Fibroblast of skin of left biceps (primary cell): Measurements from ENCODE around the gene TMEM89.

Source experiments
- DNase-seq, 2 experiments: peaks; one replicate each; pipeline ENCODE4 v3.0.0-alpha.2; 2013; ENCODE audit warnings: low read depth in 2 of 2

The TMEM89 gene, protein sequence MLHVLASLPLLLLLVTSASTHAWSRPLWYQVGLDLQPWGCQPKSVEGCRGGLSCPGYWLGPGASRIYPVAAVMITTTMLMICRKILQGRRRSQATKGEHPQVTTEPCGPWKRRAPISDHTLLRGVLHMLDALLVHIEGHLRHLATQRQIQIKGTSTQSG

DNA sequence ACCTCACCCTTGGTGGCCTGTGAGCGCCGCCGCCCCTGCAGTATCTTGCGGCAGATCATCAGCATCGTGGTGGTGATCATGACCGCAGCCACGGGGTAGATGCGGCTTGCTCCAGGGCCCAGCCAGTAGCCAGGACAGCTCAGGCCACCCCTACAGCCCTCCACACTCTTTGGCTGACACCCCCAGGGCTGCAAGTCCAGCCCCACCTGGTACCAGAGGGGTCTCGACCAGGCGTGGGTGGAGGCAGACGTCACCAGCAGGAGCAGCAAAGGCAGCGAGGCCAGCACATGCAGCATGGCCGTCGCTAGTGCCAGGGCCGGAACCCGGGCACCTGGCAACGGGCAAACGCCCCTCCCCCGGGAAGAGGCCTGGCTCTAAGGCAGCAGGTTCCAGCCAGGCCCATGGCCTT lies at the start of gene TMEM89:
TMEM89 (minus strand) TSS at position 309 of the 409 bp plus-strand sequence; CDS start at position 296, 13 bp downstream.
- no peak for DNase-seq

DNA sequence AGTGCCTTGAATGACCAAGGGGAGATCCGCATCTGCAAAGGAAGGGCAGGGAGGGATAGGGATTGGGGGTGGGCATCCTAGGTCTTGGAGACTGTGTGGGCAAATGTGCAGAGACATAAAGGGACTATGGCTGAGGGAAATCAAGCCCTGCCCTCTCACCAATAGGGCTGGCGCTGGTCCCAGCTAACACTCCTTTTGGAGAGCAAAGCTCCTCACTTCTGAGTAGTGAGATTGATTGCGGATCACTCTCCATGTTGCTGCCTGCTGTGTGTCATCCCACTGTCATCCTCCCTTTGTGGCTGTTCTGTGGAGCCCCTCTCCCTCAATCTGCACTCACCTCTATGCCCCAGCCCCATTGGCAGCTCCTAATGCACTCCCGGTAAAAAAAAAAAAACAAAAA lies 43.4 kb upstream of the TMEM89 start:
- DNase-seq = no peak

DNA sequence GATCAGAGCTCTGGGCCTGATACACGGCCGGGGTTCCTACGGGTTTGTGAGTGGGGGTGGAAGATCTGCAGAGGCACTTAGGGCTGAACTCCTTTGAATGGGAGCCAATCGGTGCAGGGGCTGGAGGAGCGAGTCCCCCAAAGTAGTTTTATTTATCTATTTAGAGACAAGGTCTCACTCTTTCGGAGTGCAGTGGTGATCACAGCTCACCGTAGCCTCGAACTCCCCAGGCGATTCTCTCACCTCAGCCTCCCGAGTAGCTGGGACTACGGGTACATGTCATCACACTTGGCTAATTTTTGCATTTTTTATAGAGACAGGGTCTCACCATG lies 42.7 kb upstream of the TMEM89 start:
- DNase-seq = no peak

DNA sequence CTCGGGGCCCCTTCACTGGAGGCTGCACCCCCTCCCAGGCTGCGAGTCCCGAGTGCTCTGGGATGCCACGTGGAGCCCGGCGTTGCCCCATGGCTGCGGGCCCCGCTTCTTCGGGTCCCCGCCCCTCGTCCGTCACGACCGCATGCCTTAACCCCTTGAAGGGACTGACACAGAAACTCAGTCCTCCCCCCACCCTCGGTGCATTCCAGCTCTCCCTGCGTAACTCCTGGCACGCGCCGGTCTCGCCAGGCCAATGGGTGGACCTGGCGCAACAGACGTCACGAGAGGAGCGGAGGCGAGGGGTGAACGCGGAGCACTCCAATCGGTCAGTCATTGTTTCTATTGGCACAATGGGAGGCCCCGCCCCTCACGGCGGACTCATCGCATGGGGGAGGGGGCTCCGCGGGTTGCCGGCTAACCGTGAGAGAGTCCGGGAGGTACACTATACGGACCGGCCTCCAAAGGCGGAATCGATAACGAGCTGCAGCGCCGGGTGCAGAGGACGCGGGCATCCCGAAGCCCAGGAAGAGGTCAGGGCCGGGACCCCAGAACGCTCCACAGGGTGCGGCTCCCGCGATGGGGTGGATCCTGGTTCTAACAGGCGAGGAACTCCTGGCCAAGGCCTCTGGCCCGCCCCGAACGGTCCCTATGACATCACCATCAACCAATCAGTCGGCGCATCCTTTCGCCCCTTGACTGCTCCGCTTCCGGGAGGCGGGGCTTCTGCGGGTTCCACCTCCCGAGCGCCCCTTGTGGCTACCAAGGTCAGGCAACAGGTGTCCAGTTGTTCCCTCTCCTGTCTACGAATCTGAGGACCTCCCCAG lies 42.1 kb upstream of the TMEM89 start:
- peak; percentile 79 for DNase-seq

DNA sequence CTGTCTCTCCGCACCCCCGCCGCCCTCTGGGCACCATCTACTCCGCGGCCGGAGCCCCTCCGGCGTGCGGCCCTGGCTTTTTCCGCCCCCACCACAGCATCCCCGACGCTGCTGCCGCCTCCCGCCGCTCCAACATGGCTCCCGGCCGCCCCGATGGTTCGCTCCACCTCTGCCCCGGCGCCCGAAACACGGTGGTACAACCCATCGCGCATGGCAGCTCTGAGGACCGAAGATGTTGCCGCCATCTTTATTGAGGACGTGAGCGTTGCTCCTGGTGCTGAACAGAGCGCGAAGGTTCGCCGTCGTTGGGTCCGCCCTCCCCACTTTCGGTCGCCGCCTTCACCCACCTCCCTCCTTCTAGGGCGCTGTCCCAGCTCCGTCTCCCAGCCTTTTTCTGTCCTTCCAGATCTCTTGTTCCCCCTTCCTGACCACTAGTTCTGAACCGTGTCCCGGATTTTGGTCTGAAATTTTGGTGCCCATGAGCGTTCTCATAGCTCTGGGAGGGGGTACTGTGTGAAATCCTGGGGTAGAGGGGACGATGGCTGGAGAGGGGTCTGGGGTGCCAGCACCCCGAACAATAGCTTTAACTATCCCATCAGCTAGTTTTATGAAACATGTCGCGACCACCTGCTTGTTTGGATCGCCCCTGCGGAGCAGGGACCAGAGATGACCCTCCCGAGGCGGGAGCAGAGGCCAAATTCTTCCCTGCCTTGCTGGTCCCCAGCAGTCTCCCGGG lies 41.4 kb upstream of the TMEM89 start, which contains the start of gene CELSR3:
CELSR3 (minus strand) TSS at position 134 of the 736 bp plus-strand sequence. CDS start 252 bp downstream, outside the sequence.
- DNase-seq = peak; percentile 59 to 61

DNA sequence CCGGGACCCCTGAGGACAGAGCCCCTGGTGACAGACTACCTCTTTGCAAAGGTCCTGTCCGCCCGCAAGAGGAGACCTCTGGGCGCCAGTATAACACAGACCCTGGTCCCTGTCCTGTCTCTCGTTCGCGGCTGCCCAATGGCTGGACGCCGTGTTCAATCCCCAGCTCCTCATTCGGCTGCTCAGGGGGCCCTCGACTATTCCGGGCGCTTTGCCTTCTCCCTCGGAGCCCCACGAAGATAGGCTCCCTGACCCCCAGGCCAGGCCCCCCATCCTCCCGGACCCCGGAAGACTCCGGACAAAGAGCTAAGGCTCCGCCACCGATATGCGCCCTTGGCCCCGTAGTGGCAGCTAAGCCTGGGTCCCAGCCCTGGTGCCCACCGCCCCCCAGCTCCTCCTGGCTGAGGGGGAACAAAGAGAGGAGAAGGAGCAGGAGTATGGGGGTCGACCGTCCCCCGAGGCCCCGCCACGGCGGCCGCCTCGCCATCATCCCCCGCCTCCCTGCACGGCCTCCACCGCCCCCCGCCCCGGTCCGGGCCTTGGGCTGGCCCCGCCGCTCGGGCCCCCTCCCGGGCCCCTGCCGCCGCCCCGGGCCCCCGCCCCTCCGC lies 40.7 kb upstream of the TMEM89 start:
- no peak for DNase-seq

DNA sequence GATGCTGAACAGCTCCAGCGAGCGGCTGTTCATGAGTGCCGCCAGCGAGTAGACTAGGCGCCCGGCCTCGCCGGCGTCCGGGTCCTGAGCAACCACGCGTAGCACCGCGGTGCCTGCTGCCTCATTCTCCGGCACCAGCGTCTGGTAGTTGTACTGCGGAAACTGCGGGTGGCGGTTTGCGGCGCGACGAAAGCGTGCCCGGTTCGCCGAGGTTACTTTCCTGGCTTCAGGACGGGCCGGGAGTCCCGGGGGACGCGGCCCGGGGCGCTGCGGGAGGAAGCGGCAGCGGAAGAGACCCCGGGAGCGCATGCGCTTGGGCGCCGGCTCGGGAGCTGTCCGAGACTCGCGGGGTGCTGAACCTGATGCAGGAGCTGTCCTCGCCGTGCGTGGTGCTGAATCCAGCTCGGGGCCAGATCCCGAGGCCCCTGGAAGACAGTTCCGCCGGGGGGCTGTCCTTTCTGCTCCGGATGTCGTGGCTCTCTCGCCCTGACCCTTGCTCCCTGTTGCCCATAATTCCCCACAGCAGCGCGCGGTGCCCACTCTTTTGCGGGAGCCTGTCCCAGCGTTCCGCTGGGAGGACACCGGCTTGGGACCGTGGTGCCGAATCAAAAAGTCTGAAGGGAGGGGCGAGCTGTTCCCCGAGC lies 40.1 kb upstream of the TMEM89 start:
- no peak for DNase-seq

DNA sequence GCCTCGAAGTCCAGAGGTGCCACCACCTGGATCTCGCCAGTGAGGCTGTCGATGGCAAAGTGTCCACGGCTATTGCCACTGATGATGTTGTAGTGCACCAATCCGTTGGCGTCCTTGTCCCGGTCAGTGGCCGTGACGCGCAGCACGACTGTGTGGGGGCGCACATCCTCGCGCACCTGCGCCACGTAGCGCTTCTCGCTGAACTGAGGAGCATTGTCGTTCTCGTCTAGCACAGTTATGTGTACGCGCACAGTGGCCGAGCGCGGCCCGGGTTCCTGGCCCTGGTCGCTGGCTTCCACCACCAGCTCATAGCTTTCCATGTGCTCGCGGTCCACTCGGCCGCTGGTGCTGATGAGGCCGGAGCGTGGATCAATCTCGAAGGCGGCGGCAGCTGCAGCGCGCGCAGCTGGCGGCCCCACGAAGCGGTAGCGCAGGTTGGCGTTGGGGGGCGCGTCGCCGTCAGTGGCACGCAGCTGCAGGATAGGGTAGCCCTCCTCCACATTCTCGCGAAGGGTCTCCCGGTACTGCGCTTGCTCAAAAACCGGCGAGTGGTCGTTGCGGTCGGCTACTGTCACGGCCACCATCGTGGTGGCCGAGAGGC lies 39.3 kb upstream of the TMEM89 start:
- DNase-seq = no peak

DNA sequence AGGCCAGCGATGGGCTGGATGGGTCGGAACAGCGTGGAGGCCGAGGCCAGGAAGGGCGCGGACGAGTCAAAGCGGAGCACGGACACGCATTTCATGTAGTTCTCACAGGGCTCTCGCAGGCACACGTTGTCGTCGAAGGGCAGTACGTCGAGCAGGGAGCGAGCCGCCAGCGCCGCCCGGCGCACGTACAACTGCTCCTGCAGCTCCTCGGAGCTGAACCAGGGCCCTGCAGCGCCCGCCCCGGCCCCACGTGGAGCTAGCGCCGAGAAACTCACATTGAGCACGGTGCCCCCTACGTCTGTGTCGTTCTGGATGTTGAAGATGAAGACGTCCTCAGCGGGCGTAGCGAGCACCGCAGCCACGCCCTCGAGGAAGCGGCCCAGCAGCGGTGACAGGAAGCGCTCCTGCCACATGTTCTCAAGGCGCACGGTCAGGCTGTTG lies 35.3 kb upstream of the TMEM89 start:
- DNase-seq = no peak

DNA sequence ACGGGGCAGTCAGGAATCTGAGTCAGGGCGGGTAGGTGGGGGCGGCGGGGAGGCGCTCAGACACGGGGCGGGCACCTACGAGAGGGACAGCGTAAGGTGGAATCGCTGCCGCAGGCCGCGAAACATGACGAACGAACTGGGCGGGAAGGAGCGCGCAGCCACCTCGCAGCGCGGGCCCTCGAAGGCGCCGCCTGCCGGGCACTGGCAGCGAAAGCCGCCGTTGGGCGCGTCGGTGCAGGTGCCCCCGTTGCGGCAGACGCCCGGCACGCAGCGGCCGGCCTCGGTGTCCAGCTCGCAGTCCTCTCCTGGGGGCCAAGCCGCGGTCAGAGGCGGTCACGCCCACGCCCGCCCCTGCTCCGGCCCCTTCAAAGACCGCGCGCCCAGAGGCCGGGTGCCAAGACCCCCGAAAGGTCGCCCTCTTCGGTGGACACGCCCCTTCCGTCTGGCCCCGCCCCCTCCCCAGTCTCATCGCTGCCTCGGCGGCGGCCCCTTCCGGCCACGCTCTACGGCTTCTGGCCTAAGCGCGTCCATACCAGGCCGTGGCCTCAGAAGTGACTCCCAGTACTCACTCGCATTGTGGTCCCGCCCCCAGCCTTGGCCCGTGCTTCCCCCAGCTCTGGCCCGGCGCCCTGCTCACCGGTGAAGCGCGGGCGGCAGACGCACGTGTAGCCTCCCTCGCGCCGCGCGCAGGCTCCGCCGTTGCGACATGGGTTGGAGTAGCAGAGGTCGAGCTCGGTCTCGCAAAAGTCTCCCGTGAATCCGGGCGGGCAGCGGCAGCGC lies 34.7 kb upstream of the TMEM89 start:
- no peak for DNase-seq

DNA sequence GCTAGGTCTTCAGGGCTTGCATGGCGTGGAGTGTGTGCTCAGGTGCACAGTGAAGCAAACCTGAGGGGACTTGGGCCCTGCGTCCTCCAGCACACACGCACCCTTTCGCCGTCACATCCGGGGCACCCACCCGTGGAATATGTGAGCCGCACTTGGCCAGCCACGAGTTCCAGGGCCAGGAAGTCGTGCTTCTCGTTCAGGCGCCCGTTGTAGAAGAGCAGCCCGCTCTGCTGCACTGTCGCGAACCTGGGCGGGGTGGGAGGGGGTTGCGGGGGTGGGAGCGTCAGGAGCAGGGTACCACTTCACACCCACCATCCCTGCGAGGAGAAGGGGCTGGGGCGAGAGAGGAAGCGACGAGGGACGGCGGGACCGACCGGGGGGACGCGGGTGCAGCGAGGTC lies 34.0 kb upstream of the TMEM89 start:
- DNase-seq = no peak

DNA sequence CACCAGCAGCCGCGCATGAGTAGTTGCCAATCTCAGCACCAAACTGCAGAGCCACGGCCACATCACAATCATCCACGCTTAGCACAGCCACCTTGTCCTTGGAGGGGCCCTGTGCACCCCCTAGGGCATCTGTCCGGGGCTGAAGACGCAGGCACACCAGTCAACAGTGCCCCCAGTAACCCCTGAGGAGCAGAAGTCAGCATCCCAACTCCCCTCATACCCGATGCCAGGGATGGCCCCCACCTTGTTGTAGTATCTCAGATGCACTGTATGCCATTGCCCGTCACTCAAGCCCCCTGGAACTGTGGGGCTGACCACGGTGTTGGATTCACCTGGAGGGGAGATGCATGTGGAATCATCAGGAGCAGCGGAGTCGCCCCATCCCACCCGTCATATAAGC lies 33.5 kb upstream of the TMEM89 start:
- no peak for DNase-seq

DNA sequence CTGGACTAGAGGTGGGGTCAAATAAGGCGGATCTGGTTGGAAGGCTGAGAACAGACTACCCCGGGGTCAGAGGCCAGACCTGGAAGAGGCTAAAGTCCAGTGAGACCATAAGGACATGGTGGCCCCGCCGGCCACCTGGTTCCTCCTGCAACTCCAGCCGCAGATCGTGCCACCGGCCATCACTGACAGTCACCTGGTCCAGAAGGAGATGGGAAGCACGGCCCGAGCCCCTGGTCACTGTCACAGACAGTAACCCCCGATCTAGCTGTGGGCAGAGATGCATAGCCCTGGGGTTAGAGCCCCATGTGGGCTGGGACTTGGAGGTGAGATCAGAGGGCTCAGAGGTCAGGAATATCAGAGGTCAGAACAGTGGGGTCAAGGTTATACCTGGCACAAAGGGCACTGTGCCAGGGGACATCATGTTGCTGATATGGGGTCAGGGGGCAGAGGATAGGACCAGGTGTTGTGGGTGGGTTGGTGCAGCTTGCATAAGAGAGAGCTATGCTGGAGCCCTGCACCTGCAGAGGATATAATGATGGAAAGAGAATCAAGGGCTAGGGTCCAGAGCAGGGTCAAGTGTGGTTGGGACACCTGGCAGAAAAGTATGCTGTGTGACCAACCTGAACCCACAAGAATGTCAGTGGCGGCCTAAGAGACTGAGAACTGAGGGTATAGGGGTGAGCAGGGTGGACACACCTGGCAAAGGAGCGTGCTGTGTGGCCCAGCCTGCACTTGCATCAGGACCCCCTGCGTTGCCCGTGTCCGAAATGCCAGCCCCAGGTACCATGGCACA lies 31.6 kb upstream of the TMEM89 start:
- DNase-seq = no peak

DNA sequence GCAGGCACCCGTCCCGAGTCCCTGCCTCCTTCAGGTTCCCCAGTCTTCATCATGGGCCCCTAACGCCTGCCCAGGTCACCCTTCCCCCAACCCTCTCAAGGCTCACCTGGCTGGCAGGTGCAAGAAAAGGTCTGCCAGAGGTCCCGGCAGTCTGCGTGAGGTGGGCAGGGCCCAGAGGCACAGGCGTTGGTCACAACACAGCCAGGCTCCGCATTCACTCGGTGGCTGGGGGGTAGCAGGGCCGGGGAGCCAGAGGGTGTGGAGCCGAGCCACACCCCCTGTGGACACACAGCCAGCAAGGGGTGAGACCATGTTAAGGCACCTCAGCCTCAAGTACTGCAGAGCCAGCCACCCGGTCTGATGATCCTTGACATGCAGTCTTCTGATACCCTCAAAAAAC lies 30.2 kb upstream of the TMEM89 start:
- no peak for DNase-seq

DNA sequence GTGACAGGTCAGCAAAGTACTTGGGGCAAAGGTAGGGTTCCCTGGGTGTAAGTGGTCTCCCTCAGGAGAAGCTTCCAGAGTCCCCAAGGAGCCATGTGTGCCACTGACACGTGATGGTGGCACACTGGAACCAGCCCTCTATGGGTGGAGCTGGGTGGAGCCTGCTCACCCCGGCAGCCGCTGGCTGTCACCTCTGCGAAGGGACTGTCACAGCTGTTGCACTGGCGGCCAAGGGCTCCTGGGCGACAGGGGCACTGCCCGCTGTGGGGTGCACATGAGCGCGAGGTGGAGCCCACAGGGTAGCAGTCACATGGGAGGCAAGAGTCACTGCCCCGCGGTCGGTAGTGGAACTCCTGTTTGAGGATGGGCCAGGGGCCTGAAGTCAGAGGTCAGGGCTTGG lies 29.2 kb upstream of the TMEM89 start:
- no peak for DNase-seq

DNA sequence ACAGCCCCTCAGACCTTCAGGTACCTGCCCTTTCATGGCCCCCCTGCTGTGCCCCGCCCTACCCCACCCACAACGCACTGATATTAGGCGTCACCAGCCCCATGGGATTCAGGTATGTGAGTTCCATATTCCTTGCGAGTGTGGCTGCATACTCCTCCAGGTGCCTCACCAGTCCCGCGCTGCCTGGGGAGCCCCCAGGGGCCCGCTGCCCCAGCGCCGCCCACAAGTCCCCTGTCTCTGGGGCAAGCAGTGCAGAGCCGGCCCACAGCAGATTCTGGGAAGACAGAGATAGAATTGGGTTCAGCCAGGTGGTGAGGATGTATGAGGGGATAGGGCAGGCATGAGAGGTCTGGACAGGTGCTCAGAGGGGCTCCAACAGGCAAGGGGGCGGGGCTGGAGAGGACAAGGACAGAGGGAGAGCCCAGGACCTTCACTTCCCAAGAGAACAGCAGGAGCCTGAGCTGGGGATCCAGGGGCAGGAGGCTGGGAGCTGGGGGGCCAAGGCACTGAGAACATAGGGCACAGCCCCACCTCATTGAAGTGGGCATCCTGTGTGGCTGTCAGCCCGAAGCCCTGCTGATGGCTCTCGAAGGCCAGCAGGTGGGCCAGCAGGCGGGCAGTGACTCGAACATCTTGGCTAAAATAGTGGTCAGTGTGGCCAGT lies 26.8 kb upstream of the TMEM89 start:
- DNase-seq = no peak

DNA sequence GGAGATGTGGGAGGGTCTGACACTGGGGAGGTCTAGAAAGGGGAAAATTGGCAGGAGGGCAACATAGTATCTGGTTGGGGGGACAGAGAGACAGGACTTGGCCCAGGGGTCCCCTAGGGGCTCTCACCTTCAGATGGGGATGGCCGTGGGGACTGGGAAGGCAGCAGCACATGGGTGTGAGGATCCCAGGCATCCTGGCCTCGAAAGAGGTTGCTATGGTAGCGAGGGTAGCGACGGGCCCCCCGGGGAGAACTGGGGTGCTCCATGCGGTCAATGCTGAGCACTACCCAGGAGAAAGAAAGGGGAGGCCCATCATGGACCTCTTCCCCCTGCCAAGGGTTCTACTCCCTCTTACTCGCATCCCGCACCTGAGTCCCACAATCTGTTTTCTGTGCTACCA lies 26.1 kb upstream of the TMEM89 start:
- DNase-seq = no peak

DNA sequence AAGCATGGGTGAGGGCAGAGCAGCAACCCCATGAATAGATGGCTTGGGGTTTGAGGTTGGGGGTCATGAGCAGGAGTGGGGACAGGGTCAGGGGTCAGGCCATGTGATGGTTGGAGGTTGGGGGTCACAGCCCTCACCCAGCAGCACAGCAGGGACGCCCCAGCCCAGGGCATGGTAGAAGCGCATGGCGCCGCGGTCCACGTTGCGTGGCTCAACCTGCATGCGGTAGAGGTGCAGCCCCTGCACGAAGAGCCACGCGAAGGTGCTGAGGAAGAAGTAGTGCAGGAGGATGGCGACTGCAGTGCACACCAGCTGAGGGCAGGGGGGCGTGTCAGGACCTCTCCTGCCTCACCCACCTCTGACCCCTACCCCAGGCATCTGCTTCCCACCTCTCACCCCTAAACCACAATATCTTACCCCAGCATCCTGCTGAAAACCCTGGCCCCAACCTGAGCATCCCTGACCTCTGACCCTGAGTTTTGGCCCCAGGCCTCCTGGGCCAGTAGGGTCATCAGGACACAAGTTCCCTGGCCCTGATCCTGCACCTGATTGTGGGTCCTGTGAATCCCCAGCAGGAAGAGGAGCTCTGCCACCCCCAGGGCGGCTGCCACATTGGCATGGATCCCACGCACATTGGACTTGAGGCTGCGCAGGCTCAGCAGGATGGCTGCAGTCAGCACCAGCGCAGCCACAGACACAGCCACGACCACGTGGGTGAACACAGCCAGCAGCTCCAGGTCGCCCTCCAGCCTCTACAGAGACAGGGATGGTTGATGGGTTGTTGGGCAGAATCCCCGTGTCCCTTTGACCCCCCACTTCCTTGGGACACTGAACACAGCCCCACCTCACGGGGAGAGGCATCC lies 23.6 kb upstream of the TMEM89 start:
- no peak for DNase-seq
